Endothelial cell of umbilical vein (primary cell): Measurements from ENCODE around the gene CLIP1. TPM values are rescaled to one million over a fixed set of nuclear protein-coding genes. Genes with fewer than 3 reads are reported as not detected.

Experiments used
- BruUV-seq: library from RNA; stranded (reverse); fragments of 400-500 nt; replicated peaks from 2 replicates; lab custom pipeline; 2021; lab: Mats Ljungman, UMichigan
- CTCF ChIA-PET: fragments of 300-600, 350-600 bp; sonication (Branson Sonifier 250); formaldehyde crosslinking; loops from one replicate; lab custom pipeline; 2021; ENCODE audit warnings: antibody characterized with exemption, inconsistent platforms; lab: Charles Lee
- POLR2A ChIA-PET: fragments of 300-600, 350-600 bp; sonication (Branson Sonifier 250); formaldehyde crosslinking; loops from one replicate; lab custom pipeline; 2021; ENCODE audit warnings: antibody characterized with exemption, inconsistent platforms; lab: Charles Lee
- DNase-seq: peaks from one replicate; pipeline ENCODE4 v3.0.0-alpha.2; 2011; ENCODE audit warnings: low read depth, low spot score
- FAIRE-seq: peaks from 2 replicates; lab custom pipeline; 2011; peaks lifted over from hg19 to GRCh38; lab: Jason Lieb, UNC
- H2AFZ ChIP-seq: 2 replicates; pipeline ENCODE4 v1.6.0; 2012; ENCODE audit warnings: low read depth, low read length, control low read depth, inconsistent platforms
- H3K27ac ChIP-seq: 2 replicates; pipeline ENCODE4 v1.5.1; 2011; ENCODE audit warnings: low read depth, mild to moderate bottlenecking, control low read depth, low read length, moderate library complexity; ENCODE audit not compliant: insufficient read depth
- H3K27me3 ChIP-seq, 2 experiments: 2 replicates each; pipeline versions ENCODE4 v1.6.0 to v1.6.1; 2011; ENCODE audit warnings: low read length in 2 of 2, mixed read lengths in 1 of 2; ENCODE audit not compliant: control insufficient read depth in 2 of 2, insufficient read depth in 2 of 2
- H3K36me3 ChIP-seq, 2 experiments: 2 replicates in 1 of 2; 3 replicates in 1 of 2; pipeline ENCODE4 v1.5.1; 2011; ENCODE audit warnings: low read length in 2 of 2, mild to moderate bottlenecking in 1 of 2, moderate library complexity in 1 of 2; ENCODE audit not compliant: control insufficient read depth in 2 of 2, insufficient read depth in 2 of 2; ENCODE audit errors: extremely low read depth in 1 of 2
- H3K4me1 ChIP-seq: 3 replicates; pipeline ENCODE4 v1.5.1; 2011; ENCODE audit warnings: mild to moderate bottlenecking, low read length; ENCODE audit not compliant: control insufficient read depth, insufficient read depth; ENCODE audit errors: extremely low read depth
- H3K4me2 ChIP-seq: 2 replicates; pipeline ENCODE4 v1.6.1; 2011; ENCODE audit warnings: low read length, control low read depth, mixed read lengths; ENCODE audit not compliant: insufficient read depth
- H3K4me3 ChIP-seq, 3 experiments: fragments of 200-600 bp in 1 of 3; sonication (generic), shearing (Covaris generic) in 1 of 3; replicated peaks in 1 of 3; 2 replicates each; pipeline ENCODE4 v1.5.1; 2011 to 2016; ENCODE audit warnings: control low read depth in 3 of 3, low read length in 3 of 3, mild to moderate bottlenecking in 2 of 3, inconsistent platforms in 1 of 3, low read depth in 1 of 3, moderate library complexity in 1 of 3; ENCODE audit not compliant: insufficient read depth in 1 of 3
- H3K79me2 ChIP-seq: 2 replicates; pipeline ENCODE4 v1.6.0; 2012; ENCODE audit warnings: low read length, inconsistent platforms; ENCODE audit not compliant: control insufficient read depth, insufficient read depth
- H3K9ac ChIP-seq: replicated peaks from 2 replicates; pipeline ENCODE3; 2011; ENCODE audit warnings: low read length, control low read depth; ENCODE audit not compliant: insufficient read depth; ENCODE audit errors: extremely low read depth
- H3K9me1 ChIP-seq: replicated peaks from 3 replicates; pipeline ENCODE4 v1.6.0; 2011; ENCODE audit warnings: mild to moderate bottlenecking, low read length; ENCODE audit not compliant: control insufficient read depth, insufficient read depth; ENCODE audit errors: extremely low read depth
- H3K9me3 ChIP-seq: replicated peaks from 2 replicates; pipeline ENCODE4 v1.5.1; 2012; ENCODE audit warnings: low read length, inconsistent platforms; ENCODE audit not compliant: control insufficient read depth, insufficient read depth
- H4K20me1 ChIP-seq: replicated peaks from 2 replicates; pipeline ENCODE3; 2011; ENCODE audit warnings: mild to moderate bottlenecking, low read length; ENCODE audit not compliant: control insufficient read depth, insufficient read depth; ENCODE audit errors: extremely low read depth
- CTCF ChIP-seq, 2 donors: IDR thresholded peaks; 1 replicate in 1 of 2; 2 replicates in 1 of 2; pipeline ENCODE4 v1.5.1; 2011; ENCODE audit warnings: low read length in 2 of 2, mild to moderate bottlenecking in 2 of 2, moderate library complexity in 2 of 2, control low read depth in 1 of 2, inconsistent platforms in 1 of 2, low read depth in 1 of 2; ENCODE audit not compliant: insufficient read depth in 1 of 2; ENCODE audit errors: extremely low read depth in 1 of 2
- EZH2 ChIP-seq: IDR thresholded peaks from 2 replicates; pipeline ENCODE4 v1.6.1; 2012; ENCODE audit warnings: borderline replicate concordance, low read depth, mild to moderate bottlenecking, moderate library complexity, low read length, inconsistent platforms; ENCODE audit not compliant: severe bottlenecking
- FOS ChIP-seq: IDR thresholded peaks from 2 replicates; pipeline ENCODE4 v1.6.1; 2011; ENCODE audit warnings: mild to moderate bottlenecking, low read length, moderate library complexity, borderline replicate concordance; ENCODE audit not compliant: insufficient read depth
- GATA2 ChIP-seq: IDR thresholded peaks from 2 replicates; pipeline ENCODE4 v1.7.0; 2011; ENCODE audit warnings: low read depth, mild to moderate bottlenecking, moderate library complexity, mixed read lengths, low read length; ENCODE audit not compliant: insufficient read length, insufficient read depth
- JUN ChIP-seq: IDR thresholded peaks from 2 replicates; pipeline ENCODE4 v1.6.1; 2011; ENCODE audit warnings: borderline replicate concordance, low read depth; ENCODE audit not compliant: insufficient read length, insufficient read depth
- MYC ChIP-seq: IDR thresholded peaks from one replicate; pipeline ENCODE4 v1.6.1; 2011; ENCODE audit warnings: mild to moderate bottlenecking, low read depth, low read length
- POLR2A ChIP-seq: IDR thresholded peaks from 2 replicates; pipeline ENCODE4 v1.6.1; 2012; ENCODE audit warnings: low read depth, mild to moderate bottlenecking, control low read depth, low read length
- POLR2AphosphoS5 ChIP-seq: IDR thresholded peaks from 2 replicates; pipeline ENCODE4 v1.6.1; 2012; ENCODE audit warnings: low read depth, mild to moderate bottlenecking, control low read depth, low read length, moderate library complexity; ENCODE audit not compliant: insufficient read depth
- dilution Hi-C: fragments of 300-500 bp; cut with MboI; formaldehyde crosslinking; loops from one replicate; pipeline ENCODE4 v1.15.0; 2019; ENCODE audit warnings: low sequenced_read_pairs; ENCODE audit not compliant: extremely low pct_ligation_motif_present
- intact Hi-C: fragments of 100-400 bp; cut with micrococcal nuclease; formaldehyde crosslinking; loops from one replicate; pipeline ENCODE4 v1.10.0; 2022
- polyA plus RNA-seq, 4 experiments: library from polyadenylated mRNA; depleted of rRNA in 3 of 4; stranded (reverse) in 3 of 4; unstranded in 1 of 4; fragments of >200 nt; gene quantifications; 2 replicates each; pipeline versions ENCODE4 v1.2.1 to v1.2.3, GENCODE V29; 2011 to 2012; ENCODE audit warnings: missing spikeins in 1 of 4
- total RNA-seq: library from RNA; stranded (reverse); gene quantifications from 2 replicates; pipeline ENCODE4 v1.2.3, GENCODE V29; 2021
- TF ChIP-seq, protein P1 (sequence below): IDR thresholded peaks from 2 replicates; pipeline ENCODE4 v1.6.1; 2011; ENCODE audit not compliant: insufficient read depth, insufficient read length

The CLIP1 gene
- total and polyA plus RNA-seq, 2 donors (not counting 3 experiments of a cell fraction or from before 2014, with no cell fraction given), result 56.5 to 84.3 TPM

- Histone ChIP-seq H3K79me2 (no peaks in the 10 kb centered on the region), H3K9me1 (no peaks in the 10 kb centered on the region), H3K9ac (no peak overlapping the region), H4K20me1 (no peaks in the 10 kb centered on the region), H2AFZ (no peak overlapping the region), H3K27ac (no peak overlapping the region), H3K4me1 (no peaks in the 10 kb centered on the region), H3K4me2 (no peak overlapping the region), H3K4me3 (no peak overlapping the region), H3K9me3 (no peaks in the 10 kb centered on the region), H3K27me3 (no peaks in the 10 kb centered on the region), H3K36me3 (no peaks in the 10 kb centered on the region)
- intact Hi-C loops, result no loop called here
- DNase-seq (no peak), FAIRE-seq (no peak)
- dilution Hi-C loops, result no loop called here
- ChIA-PET POLR2A (no interaction called here), CTCF (interaction anchor here (0.7 kb wide), 1 partner anchor 58 kb away, joined by 3 read pairs; no protein-coding TSS in a partner anchor)
- no TSS peak for BruUV-seq
- TF ChIP-seq FOS (no peak), POLR2AphosphoS5 (no peak), POLR2A (no peak), CTCF (IDR thresholded peaks at IDR 0.05; ENCODE audit: extremely low read depth in 1 of 2, insufficient read depth in 1 of 2, low read depth in 1 of 2, low read length in 2 of 2) (no peak), GATA2 (no peak), EZH2 (no peak), JUN (no peak), MYC (no peak)
- TF ChIP-seq, protein P1, sequence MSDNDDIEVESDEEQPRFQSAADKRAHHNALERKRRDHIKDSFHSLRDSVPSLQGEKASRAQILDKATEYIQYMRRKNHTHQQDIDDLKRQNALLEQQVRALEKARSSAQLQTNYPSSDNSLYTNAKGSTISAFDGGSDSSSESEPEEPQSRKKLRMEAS, result no peak
Measured at GRCh38 chr12:122458105-122459035, 35.9 kb upstream of the CLIP1 start.
